CD4-positive, alpha-beta T cell treated with Interleukin-6 at 100 ng/mL for 8 hours (primary cell): ENCODE measurements around the gene ATP6V0D1.

Experiments
- DNase-seq: peaks from one replicate; pipeline ENCODE4 v3.0.0-alpha.2; 2020; ENCODE audit warnings: mixed read lengths, low spot score

Gene ATP6V0D1

DNA sequence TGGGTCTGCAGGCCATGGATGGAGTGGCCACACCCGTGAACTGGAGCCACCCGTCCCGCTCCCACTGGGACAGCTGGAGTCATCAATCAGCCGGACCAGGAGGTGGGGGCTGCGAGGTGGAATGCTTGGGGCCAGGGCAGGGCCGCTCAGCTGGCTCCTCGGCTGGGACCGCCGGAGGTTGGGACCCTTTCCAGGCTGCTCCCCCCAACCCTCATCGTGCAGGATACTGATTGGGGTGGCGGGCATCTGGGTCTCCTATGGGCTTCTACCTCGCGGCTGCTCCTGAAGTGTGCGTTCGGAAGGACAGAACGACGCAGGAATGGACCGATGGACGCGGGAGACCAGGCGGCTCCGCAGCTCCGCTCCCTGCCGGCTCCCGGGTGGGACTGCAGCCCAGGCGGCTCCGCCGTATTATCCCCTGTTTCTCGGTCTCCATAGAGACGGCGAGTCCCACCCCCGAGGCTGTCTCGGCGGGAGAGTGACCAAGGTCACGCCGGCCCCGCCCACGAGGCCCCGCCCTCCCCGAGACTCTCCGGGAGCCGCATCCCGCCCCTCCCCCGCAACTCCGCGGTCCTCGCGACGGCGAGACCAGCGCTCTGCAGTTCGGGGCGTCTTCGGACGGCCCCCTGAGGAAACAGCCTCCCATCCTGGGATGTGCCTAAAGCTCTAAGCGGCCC, 87.7 kb downstream of the ATP6V0D1 start, which contains the start of gene TPPP3:
TPPP3 (minus strand) TSS at position 388 of the 677 bp plus-strand sequence. CDS start 2,387 bp downstream, outside the sequence.
- no peak for DNase-seq

DNA sequence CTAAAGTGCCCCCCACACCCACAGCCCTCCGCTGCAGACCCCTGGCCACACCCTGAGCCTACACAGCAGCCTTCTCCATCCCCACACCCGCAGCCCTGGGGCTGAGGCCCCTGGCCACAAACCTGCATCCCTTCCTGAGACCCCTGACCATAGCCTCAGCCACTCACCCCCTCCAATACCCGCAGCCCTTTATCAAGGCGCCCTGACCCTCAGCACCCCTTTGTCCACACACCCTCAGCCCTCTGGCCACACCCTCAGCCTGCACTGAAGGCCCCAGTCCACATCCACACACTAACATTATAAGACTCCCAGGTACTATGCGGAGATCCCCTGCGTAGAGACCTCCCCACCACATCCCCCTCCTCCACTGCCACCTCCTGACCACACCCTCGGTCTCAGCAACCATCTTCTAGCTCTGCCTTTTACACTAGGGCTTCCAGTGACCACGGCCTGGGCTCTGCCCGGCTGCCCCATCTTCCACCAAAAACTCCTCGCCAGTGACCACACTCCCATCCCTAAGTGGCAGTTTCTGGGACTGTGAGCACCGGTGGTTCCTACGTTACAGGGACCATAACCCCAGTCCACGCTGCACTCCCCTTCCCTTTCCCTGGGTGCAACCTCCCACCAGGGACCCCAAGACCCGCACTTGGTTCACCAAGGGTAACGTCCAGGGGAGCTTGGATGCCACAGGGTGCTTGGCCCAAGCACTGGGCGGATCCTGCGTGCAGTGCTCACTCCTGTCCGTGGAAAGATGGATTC, 88.5 kb downstream of the ATP6V0D1 start:
- DNase-seq = no peak

DNA sequence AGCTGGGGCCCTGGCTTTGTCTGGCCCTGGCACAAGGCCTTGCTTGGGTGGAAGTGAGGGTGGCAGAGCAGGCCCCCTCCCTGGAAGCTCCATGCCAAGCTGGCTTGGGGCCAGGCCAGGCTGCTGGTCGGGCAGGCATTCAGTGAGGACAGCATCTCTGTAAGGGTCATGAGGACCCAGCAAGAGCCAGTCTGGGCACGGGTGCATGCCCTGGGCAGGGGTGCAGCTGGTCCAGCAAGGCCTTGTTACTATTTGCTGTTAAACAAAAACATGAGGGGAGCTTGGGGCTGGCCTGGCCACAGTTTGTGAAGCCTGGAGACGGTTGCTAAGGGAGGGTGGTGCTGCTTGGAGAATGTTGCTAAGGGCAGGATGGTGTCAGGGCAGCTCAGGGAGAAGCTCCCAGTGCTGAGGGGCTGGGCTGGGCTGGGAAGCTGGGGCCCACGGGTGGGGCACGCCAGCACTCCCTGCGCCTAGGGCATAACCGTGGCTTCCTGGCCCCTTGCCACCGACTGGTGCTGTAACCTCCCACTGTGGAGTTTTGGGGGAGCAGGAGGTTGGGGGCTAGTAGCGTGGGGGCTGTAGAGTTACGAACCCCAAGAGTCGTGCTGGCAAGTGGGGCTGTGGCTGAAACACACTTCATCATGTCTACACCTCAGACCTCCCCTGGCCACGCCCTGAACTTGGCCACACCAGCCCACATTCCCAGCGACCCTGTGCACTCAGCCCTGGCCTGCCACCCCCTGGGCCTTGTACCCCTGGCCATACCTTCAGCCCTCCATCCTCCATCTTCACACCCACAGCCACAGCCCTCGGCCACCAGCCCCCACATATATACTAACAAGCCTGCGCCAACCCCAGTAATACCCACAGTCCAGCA, 89.3 kb downstream of the ATP6V0D1 start:
- DNase-seq = no peak

DNA sequence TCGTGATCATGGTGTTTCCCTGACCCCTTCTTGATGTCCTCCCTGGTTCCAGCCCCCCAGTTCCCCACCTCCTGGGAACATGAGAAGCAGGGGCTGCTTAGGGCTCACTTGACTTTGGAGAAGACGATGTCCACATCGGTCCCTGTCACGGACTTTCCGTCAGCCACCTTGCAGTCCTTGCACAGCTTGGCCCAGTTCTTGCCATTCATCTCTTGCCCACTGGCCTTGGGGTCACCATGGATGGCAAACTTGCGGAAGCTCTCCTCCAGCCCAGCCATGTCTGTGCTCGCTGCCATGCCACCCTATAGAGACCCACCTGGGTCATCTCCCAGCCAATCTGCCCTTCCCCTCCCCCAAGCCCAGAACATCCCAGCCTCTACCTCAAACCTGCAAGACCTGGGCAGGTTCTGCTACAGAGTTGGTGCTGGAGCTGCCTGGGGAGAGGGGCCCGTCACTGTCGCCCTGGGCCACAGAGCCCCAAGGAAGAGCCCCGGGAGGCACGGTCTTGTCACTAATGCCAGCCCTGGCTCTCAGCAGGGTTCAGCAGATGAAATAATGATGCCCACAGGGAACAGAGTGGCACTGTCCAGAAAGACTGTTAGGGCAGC, 90.0 kb downstream of the ATP6V0D1 start:
- no peak for DNase-seq

DNA sequence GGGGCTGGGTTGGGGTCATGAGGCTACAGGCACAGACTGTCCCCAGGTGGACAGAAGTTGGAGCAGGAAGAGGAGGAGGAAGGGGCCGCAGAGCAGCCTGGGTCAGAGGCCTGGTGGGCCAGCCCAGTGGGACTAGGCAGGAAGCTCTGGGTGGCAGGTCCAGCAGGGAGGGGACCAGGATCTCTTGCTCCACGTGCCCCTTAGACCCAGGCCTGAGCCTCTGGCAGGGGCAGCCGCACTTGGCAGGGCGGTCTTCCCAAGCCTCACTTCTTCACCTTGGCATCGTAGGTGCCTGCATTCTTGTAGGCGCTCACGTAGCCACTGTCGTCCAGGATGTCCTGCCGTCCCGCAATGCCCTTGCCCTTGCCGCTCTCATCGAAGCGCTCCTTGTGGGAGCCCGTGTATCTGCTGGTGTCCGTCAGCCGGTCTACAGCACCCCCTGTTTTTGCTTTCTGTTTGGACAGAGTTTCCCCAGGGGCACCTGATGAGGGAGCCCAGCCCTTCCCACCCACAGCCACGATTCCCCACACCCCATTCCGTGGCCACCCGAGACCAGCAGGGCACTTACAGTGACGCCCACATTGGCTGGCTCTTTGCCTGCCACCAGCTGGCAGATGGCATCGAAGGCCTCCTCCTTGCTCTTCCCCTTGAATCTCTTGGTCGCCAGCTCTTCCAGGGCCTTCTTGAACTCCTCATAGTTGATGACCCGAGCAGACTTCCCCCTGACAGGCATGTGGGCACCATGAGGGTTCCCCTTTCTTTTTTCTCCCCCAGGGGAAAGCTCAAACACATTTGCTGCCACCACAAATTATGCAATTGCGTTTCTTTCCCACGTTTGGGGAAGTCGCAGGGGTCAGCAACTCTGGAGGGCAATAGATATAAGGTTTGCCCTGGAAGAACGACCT, 90.8 kb downstream of the ATP6V0D1 start:
- no peak for DNase-seq

DNA sequence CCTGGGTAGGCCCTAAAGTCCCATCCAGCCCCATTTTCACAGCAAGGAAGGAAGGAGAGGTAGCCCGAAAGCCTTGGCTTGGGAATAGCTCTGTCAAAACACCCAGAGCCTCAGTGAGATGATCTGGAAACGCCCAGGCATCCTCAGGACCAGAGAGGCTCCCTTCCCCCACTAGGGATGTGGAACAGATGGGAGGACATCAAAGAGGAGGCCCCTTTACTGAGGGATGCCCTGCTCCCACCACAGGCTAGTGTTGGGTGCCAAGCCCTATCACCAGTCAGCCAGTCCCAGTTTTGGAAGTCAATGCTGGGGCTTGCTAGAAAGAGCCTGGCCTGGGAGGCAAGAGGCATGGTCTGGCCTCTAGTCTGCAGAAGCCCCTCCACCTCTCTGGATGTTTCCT, 92.4 kb downstream of the ATP6V0D1 start:
- no peak for DNase-seq

DNA sequence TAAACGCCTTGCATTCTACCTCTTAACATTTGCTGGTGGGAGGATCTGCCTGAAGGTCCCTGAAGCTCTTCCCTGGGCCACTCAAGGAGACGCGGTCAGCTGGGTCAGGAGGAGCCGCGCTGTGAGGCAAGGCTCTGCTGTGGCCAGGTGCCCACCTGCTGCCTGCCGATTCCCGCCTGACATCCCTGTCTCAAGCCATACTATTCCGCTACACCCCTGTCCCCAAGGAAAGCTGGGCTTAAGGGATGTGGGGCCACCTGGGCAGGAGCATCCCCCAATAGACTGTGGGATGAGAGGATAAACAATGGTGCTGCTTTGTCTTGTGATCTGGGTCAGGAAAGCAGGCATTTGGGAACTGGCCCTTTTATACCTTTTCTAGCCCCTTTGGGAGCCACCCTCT, 92.8 kb downstream of the ATP6V0D1 start:
- no peak for DNase-seq
